Activated CD8-positive, alpha-beta memory T cell treated with anti-CD3 and anti-CD28 coated beads for 24 hours (primary cell): Measurements from ENCODE around the gene TK2.
"Not testable (repeated sequence)": the region's sequence is repeated elsewhere in the genome, so short reads cannot be mapped to it uniquely, and the experiment has no call there.

Experiments used
- DNase-seq: peaks from one replicate; pipeline ENCODE4 v3.0.0-alpha.2; 2020

Gene TK2

GRCh38 chr16:66549284-66550131 is at the start of gene TK2:
TK2 (minus strand) TSS chr16:66550122; CDS start chr16:66550061, 61 bp downstream.
- DNase-seq = peak; percentile 88

DNA sequence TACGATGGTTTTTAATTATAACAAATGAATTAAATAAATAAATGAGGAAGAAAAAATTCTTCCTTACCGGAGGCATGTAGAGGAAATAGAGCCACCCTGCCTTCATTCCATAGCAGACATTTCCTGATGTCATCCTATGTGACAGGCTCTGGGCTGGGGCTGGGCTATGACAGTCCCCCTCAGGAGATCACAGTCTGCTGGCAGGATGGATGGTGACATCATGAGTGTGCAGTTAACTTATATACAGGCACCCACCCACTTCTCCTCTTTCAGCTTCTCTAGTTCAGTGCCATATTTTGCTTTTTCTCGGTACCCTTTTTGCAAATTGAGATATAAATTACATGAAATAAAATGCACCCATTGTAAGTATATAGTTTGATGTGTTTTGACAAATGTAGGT is 48.2 kb upstream of the TK2 start:
- DNase-seq = no peak

DNA sequence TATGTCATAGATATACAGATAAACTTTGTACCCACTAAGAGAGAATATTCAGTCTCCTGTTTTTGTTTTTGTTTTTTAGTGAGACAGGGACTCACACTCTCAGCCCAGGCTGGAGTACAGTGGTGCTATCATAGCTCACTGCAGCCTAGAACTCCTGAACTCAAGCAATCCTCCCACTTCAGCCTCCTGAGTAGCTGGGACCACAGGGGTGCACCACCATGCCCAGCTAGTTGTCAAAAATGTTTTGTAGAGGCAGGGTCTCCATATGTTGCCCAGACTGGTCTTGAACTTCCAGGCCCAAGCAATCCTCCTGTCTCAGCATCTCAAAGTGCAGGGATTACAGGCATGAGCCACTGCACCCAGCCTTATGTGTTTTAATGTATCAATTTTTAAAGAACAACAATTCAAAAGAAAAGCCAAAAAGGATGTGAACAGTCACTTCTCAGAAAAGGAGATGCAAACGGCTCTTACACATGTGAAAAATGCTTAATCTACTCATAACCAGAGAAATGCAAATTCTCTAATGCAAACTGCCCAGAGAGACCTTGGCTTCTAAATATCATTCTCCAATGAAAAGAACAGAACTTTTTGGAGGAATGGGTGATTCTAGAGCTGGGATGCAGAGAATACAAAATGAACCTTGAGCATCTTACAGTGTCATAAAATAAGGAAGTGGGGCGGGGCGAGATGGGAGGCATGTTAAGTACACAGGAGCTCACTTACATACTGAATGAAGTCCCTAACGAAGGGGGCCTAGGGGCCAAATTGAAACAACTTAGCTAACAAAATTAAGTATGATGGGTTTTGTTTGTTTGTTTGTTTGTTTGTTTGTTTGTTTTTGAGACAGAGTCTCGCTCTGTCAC is 47.3 kb upstream of the TK2 start:
- DNase-seq = no peak

GRCh38 chr16:66596559-66596958 is 46.6 kb upstream of the TK2 start:
- not testable (repeated sequence) for DNase-seq

DNA sequence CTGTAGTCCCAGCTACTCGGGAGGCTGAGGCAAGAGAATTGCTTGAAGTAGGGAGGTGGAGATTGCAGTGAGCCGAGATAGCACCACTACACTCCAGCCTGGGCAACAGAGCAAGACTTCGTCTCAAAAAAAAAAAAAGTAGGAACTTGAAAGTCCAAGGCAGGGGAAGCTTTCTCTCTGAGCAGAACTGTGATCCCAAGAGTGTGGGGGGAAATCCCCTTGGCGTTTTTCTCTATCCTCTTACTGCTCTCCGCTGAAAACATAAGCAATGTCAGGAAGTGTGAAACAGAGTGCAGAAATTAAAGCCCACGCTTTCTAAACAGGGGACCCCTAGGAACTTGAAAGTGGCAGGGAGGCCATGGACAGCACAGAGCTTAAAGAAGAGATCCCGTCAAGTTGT is 44.8 kb upstream of the TK2 start:
- DNase-seq = no peak

GRCh38 chr16:66592814-66593213 is 42.9 kb upstream of the TK2 start:
- no peak for DNase-seq

DNA sequence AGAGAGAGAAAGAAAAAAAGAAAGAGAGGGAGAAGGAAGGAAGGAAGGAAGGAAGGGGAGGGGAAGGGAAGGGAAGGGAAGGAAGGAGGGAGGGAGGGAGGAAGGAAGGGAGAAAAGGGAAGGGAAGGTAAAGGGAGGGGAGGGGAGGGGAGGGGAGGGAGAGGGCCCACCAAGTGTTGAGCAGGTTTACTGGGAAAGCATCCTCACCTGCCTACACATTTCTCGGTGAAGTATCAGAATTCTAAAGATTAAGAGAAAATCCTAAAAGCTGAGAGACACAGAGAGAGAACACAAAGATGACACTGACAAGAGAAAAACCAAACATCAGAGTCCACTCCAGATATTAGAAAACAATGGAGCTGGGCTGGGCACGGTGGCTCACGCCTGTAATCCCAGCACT is 42.3 kb upstream of the TK2 start:
- DNase-seq = no peak

DNA sequence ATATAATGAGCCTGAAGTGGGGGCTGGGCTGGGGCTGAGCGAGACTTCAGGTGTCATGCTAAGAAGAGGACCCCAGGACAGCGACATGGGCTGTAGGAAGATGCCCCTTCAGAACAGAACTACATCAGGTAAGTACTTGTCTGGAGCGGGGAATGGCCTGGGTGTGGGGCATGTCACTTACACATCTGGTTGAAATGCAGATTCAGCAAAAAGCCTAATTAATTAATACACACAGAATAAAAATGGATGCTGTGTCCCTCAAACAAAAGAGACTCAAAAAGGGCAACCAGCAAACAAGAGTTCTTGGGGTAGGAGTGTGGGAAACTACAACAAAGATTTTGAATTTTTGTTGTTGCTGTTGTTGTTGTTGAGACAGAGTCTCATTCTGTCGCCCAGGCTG is 41.1 kb upstream of the TK2 start:
- DNase-seq = no peak

- DNase-seq = no peak
Observed at GRCh38 chr16:66590322-66590721, 40.4 kb upstream of the TK2 start.

DNA sequence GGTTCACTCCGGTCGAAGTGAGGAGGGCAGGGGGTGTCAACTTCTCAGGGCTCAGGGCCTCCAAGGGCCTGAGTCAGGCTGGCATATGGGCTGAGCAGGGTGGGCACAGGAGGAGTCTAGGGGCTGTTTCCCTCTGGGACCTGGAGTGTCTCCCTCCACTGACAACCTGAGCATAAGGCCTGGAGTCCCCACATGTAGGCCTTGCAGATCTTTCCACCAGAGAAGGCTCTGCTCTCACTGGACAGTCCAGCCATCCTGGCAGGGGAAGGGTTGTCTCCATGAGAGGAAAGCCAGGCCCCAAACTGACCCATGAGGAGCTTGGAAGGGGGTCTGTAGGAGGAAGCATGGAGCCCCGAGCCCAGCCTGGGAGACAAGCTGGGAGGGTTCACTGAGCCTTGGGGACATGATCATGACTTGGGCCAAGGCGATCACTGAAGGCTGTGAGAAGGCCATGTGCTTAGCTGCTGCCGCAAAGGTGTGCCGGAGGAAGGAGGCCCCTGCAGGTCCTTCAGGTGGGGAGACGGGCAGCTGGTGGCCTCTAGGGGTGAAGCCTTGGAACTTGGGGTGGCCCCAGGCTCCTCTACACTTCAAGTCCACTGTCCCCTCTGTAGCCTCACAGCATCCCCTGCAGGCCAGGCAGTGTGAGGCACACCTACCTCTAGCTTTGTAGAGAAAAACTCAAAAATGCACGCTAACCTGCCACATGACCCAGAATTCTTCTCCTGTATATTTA is 39.2 kb upstream of the TK2 start:
- peak; percentile 76 for DNase-seq

GRCh38 chr16:66587881-66588600 is 38.1 kb upstream of the TK2 start:
- no peak for DNase-seq

DNA sequence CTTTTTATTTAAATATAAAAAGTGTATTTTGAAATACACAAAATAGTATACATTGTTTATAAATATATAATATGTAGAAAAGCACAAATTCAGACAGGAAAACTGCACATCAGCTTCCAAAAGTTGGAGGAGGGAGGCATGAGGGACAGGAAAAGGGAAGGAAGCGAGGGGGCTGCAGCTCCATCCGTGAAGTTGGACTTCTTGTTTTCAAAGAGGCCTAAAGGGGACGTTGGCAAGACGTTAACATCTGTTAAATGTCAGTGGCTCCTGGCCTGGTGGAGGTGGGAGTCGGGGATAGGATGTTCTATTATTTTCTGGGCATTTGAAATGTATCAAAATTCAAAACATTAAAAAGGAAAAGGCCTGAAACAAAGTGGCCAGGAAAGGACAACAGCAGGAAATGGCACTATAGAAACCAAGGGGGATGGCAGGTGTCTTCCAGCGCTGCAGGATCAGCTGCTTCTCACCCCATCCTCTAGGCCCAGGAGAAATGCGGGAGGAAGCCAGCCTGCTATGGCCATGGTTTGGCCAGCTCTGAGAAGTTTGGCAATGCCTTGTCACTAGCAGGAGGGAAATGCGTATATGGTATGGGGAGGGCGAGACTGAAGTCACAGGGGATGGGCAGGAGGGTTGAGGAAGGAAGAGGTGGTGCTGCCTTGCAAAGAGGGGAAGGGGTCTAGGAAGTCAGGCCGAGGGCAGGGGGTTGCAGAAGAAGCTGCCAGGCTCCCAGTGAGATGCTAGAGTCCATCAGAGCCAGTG is 35.7 kb upstream of the TK2 start:
- DNase-seq = peak; percentile 40

DNA sequence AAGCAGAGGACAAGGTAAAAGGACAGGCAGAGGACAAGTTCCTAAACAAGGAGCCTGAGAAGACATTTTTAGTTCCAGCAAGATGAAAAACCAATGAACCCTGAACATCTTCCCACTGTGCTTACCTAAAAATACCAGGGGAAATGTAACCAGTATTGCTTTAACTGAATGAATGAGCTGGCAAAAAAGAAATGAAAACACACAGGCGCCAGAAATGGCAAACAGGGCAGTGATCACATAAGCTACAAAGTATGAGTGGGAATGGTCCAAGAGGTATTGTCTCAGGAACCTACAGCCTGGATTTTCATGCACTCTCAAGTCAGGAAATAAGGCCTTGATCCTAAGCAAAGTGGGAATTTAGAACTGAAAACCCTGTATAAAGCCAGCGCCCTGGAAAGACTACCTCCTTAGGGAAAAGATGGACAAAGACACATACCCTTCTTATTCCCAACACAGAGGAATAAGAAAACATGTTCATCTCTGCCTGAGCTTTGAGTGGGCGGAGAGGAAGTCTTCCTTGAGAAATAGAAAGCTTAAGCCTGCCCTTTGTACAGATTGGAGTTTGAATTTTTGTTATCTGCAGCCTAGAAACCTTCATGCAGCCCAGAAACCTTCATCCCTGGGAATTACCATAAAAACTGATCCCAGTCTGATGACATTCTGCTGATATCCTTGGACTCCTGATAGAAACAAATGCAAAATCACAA is 31.5 kb upstream of the TK2 start:
- DNase-seq = no peak

GRCh38 chr16:66580605-66581209 is 30.8 kb upstream of the TK2 start:
- DNase-seq = no peak

DNA sequence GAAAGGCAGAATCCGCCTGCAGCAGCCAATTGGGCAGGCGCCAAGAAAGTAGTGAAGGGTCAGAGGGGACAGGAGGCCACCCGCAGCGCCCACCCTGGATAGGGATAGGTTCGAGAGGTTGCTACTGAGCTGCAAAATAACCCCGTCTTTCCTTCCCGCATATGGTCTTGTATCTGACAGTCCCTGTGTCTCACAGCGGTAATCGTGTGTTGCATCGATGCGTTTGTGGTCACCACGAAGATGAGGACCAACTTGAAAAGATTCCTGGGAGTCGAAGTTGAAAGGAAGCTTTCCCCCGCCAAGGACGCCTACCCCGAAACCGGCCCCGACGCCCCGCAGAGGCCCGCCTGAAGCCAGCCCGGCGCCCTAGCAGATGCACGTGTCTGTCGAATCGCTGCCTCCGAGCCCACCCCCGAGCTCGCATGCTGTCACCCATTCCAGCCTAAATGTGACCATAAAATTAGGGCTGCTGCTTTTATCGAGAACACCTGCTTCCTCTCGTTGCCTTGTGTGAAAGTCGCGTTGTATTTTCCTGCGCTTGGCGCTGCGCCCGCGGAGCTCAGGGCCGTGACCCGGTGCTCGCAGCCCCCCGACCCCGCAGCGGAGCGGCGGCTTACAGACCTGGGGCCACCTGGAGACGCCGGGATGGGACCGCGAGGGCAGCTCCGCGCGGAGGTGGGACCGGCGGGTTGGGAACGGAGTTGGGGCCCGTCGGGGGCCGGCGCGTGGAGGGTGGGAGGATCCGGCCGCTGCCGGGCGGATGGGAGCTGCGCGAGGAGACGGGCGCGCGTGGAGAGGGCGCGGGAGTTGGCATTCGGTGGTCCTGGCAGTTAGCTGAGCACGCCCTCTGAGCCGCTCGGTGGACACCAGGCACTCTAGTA is 29.0 kb upstream of the TK2 start, which contains the start of gene CMTM2:
CMTM2 (plus strand) TSS at position 813 of the 881 bp plus-strand sequence. CDS start 145 bp downstream, outside the sequence.
- peak; percentile 75 for DNase-seq

- DNase-seq = no peak
Observed at GRCh38 chr16:66576296-66576695, 26.4 kb upstream of the TK2 start.

GRCh38 chr16:66575060-66575459 is 25.1 kb upstream of the TK2 start:
- DNase-seq = no peak

DNA sequence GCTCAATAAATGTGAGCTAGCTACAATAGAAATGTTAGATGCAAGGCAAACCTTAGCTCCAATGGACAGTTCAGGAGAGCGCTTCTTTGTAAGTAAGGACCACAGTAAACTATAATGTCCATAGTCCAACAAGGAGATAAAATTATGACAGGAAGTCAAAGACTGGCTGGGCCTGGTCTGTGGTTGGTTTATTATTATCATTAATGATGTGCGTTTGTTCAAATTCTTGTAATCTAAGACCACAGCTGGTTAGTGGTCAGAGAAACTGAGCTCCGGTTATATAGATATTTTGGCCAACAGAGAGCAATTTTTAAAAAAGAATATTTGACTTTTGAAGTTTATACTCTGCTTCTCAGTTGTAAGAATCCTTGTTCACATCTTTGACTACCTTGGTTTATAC is 24.6 kb upstream of the TK2 start:
- DNase-seq = no peak

- no peak for DNase-seq
Observed at GRCh38 chr16:66574081-66574480, 24.2 kb upstream of the TK2 start.

GRCh38 chr16:66572356-66572755 is 22.4 kb upstream of the TK2 start:
- no peak for DNase-seq
